G401.6 (cell line): ENCODE data around the gene CYB5R2.
A peak's percentile ranks its signal among the peaks of the same experiment; 100 is the strongest.
"Not testable (repeated sequence)": the region's sequence is repeated elsewhere in the genome, so short reads cannot be mapped to it uniquely, and the experiment has no call there.

Source experiments
- FAIRE-seq: peaks from 2 replicates; lab custom pipeline; 2012; peaks lifted over from hg19 to GRCh38; lab: Jason Lieb, UNC

CYB5R2 gene

GRCh38 chr11:7668911-7669310, 4.4 kb downstream of the CYB5R2 start:
- no peak for FAIRE-seq

DNA sequence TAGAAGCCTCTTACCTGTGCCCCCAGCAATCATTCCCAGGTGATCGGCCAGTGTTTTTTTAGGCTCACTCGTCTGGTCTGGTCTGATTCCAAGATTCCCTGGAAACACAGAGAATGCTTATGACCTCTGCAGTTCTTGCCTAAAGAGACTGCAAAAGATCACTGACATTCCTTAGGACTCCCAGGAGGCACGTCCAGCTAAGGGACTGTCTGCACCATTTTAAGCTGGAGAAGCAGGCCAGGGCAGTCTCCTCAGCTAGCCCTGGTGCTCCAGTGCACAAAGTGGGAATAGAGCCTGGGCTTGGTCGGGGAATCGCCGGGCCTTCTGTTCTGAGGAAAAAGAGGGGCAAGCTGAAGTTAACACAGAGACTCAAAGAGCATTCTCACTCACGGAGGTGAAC, 4.8 kb downstream of the CYB5R2 start:
- FAIRE-seq, result no peak

- no peak for FAIRE-seq
These were observed 5.8 kb downstream of the CYB5R2 start for GRCh38 chr11:7667460-7667859.

- FAIRE-seq, result no peak
These were observed 6.9 kb downstream of the CYB5R2 start for GRCh38 chr11:7666292-7666866.

- FAIRE-seq, result peak; percentile 72
These were observed 7.6 kb downstream of the CYB5R2 start for GRCh38 chr11:7665473-7666291.

DNA sequence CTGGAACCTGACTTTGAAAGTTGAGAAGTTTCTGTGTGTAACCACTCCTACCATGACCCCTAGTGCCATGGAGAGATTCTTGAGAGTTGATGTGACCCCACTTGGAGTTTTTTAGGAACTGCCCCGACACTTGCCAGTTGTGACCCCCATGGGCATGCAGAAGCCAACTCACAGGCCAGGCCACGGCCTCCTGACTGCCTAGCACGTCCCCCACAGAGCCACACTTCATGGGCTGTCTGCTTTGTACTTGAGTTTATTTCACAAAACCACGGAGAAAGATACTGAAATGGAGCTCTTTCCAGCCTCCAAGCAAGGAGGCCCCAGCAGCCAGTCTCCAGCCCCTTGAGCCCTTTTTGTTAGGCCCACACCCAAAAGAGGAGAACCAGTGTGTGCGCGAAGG, 8.4 kb downstream of the CYB5R2 start:
- FAIRE-seq, result no peak

- not testable (repeated sequence) for FAIRE-seq
These were observed 9.8 kb downstream of the CYB5R2 start for GRCh38 chr11:7663531-7663930.

- no peak for FAIRE-seq
These were observed 15.8 kb downstream of the CYB5R2 start for GRCh38 chr11:7657306-7658025.

GRCh38 chr11:7656704-7657103, 16.6 kb downstream of the CYB5R2 start:
- FAIRE-seq, result no peak

GRCh38 chr11:7655253-7656217, 17.8 kb downstream of the CYB5R2 start:
- no peak for FAIRE-seq

- FAIRE-seq, result no peak
These were observed 19.1 kb downstream of the CYB5R2 start for GRCh38 chr11:7654195-7654705.

DNA sequence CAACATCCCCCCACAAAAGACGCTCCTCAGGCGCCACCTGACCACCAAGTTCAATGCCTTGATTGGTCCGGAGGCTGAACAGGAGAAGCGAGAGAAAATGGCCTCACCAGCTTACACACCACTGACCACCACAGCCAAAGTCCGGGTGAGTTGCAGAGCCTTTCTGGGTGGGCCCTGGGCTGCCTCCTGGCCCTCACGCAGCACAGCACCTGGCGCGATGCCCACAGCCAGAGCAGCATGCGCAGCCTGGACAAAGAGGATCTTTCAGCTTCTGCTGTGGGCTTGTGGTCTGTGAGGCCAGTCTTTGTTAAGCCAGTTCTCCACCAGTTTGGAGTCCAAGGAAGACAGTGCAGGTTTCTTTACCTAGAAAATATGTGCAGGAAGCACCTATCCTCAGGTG, 21.6 kb downstream of the CYB5R2 start:
- FAIRE-seq, result no peak

GRCh38 chr11:7651140-7651551, 22.2 kb downstream of the CYB5R2 start:
- FAIRE-seq, result no peak

DNA sequence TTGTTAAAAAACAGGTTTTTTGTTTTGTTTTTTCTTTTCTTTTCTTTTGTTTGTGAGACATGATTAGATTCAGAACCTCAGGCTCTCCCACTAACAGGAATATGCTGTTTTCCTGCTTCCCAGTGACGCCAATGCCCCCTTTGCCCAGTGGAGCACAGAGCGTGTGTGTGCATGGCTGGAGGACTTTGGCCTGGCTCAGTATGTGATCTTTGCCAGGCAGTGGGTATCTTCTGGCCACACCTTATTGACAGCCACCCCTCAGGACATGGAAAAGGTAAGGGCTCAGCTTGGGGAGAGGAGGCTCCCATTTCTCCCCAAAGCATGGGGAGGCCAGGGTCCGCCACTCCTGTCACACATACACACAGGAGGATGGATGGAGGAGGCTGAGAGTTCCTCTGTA, 25.0 kb downstream of the CYB5R2 start:
- no peak for FAIRE-seq

GRCh38 chr11:7646866-7647265, 26.4 kb downstream of the CYB5R2 start:
- FAIRE-seq, result no peak

DNA sequence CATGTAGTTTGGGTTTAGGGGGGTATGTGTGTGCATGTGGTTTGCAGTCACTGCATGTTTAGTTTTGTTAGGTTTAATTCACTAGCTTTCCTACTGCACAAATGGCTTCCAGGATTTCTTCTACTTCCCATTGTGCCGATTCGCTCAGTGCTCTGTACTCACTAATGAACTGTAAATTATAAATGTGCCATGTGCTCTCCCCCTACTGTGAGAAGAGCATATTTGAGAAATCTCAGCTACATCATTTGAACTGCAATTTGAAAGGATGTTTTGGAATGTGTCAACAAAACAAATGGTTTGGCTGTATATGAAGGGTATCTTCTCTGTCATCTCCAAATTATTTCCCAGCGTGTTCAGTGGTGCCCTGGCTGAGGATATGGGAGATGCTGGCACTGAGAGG, 28.1 kb downstream of the CYB5R2 start:
- no peak for FAIRE-seq

GRCh38 chr11:7643314-7643713, 30.0 kb downstream of the CYB5R2 start:
- FAIRE-seq, result no peak

DNA sequence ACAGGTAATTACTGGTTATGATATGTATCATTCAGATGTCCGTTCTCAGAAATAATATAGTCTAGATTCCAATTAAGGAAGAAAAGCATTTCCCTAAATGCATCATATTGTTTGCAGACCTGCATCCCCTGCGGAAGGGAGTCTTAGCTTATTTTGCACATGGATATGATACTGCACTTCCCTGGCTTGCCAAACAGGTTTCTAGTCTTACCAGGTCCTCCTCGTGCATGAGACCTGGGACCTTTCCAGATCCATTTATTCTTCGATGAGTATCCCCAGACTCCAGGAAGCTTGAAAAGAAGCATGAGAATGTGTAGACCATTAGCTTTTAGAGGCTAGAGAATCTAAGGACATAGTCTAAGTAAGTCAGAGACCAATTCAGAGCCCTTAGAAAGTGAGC, 30.6 kb downstream of the CYB5R2 start:
- FAIRE-seq, result no peak

DNA sequence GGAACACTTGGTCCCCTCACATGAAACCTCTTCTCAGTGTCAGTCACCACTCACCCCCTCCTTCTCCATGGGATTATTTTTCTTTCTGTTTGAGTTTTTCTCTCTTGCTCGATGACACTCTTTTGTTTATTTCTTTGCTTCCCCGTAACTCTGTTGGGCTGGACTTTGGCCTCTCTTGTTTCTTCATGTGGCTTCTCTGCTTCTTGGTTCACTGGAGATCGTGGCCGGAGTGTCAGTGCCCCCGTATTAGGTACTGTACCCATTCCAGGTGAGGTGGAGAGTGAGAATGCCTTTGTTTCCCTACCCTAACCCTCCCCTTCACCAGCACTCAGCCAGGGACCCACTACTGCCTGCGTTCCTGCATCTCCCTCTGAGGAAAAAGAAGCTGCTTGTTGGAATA, 32.5 kb downstream of the CYB5R2 start:
- no peak for FAIRE-seq

GRCh38 chr11:7639643-7640025, 33.7 kb downstream of the CYB5R2 start:
- no peak for FAIRE-seq

- FAIRE-seq, result no peak
These were observed 34.3 kb downstream of the CYB5R2 start for GRCh38 chr11:7638710-7639642.
